H1 (cell line): ENCODE data around the gene HTR3A. TPM values are rescaled to one million over a fixed set of nuclear protein-coding genes. Genes with fewer than 3 reads are reported as not detected.

Source experiments
- CTCF ChIA-PET: fragments of 300-600 bp; sonication (Branson Sonifier 250); formaldehyde crosslinking; loops from one replicate; lab custom pipeline; 2021; ENCODE audit not compliant: partially characterized antibody; lab: Charles Lee
- POLR2A ChIA-PET: fragments of 300-600 bp; sonication (Branson Sonifier 250); formaldehyde crosslinking; loops from one replicate; lab custom pipeline; 2021; ENCODE audit warnings: inconsistent platforms; ENCODE audit not compliant: partially characterized antibody; lab: Charles Lee
- DNase-seq, 2 experiments: peaks; one replicate each; pipeline versions ENCODE4 v3.0.0 to v3.0.0-alpha.2; 2010 to 2022; ENCODE audit warnings: low spot score in 2 of 2, low read depth in 1 of 2, mixed read lengths in 1 of 2
- FAIRE-seq: peaks from 2 replicates; lab custom pipeline; 2011; peaks lifted over from hg19 to GRCh38; lab: Jason Lieb, UNC
- H2AFZ ChIP-seq: 2 replicates; pipeline ENCODE4 v1.8.1; 2012; ENCODE audit warnings: low read length, inconsistent platforms
- H2AK5ac ChIP-seq: 2 replicates; pipeline ENCODE4 v1.6.1; 2013; ENCODE audit warnings: low read depth, low read length
- H2BK120ac ChIP-seq: replicated peaks from 2 replicates; pipeline ENCODE3; 2013; ENCODE audit warnings: low read depth, low read length, inconsistent platforms
- H2BK12ac ChIP-seq: 2 replicates; pipeline ENCODE4 v1.6.1; 2013; ENCODE audit warnings: low read depth, low read length
- H2BK15ac ChIP-seq: 2 replicates; pipeline ENCODE4 v1.6.1; 2013; ENCODE audit warnings: low read length
- H2BK20ac ChIP-seq: 2 replicates; pipeline ENCODE4 v1.6.1; 2013; ENCODE audit warnings: low read length
- H2BK5ac ChIP-seq: 2 replicates; pipeline ENCODE4 v1.6.1; 2013; ENCODE audit warnings: low read depth, low read length
- H3K14ac ChIP-seq: 2 replicates; pipeline ENCODE4 v1.6.1; 2013; ENCODE audit warnings: inconsistent platforms; ENCODE audit not compliant: insufficient read length
- H3K18ac ChIP-seq: 2 replicates; pipeline ENCODE4 v1.6.1; 2013; ENCODE audit warnings: low read length; ENCODE audit errors: extremely low read depth
- H3K23ac ChIP-seq: 2 replicates; pipeline ENCODE4 v1.6.1; 2013; ENCODE audit warnings: inconsistent platforms; ENCODE audit not compliant: insufficient read length
- H3K23me2 ChIP-seq: 2 replicates; pipeline ENCODE4 v1.6.1; 2013; ENCODE audit warnings: low read depth, low read length
- H3K27ac ChIP-seq: 2 replicates; pipeline ENCODE4 v1.6.1; 2011; ENCODE audit warnings: low read depth, low read length, inconsistent platforms
- H3K27me3 ChIP-seq, 4 experiments: replicated peaks in 1 of 4; 1 replicate in 1 of 4; 2 replicates in 3 of 4; pipeline versions ENCODE4 v1.6.1 to v1.8.1; 2011 to 2013; ENCODE audit warnings: low read length in 3 of 4, mild to moderate bottlenecking in 3 of 4, inconsistent platforms in 2 of 4, mixed read lengths in 2 of 4, moderate library complexity in 1 of 4; ENCODE audit not compliant: control insufficient read depth in 3 of 4, insufficient read depth in 3 of 4; ENCODE audit errors: extremely low read depth in 1 of 4
- H3K36me3 ChIP-seq, 4 experiments: 2 replicates each; pipeline versions ENCODE4 v1.6.1 to v1.8.1; 2011 to 2013; ENCODE audit warnings: mild to moderate bottlenecking in 4 of 4, low read length in 3 of 4, moderate library complexity in 2 of 4, control low read depth in 1 of 4, inconsistent platforms in 1 of 4; ENCODE audit not compliant: insufficient read depth in 4 of 4, control insufficient read depth in 2 of 4
- H3K4ac ChIP-seq: replicated peaks from 2 replicates; pipeline ENCODE3; 2013; ENCODE audit warnings: low read length, low read depth, mixed read lengths, inconsistent platforms; ENCODE audit not compliant: insufficient read length
- H3K4me1 ChIP-seq, 4 experiments: replicated peaks in 1 of 4; 1 replicate in 1 of 4; 2 replicates in 3 of 4; pipeline versions ENCODE4 v1.6.1 to v1.8.1; 2011 to 2013; ENCODE audit warnings: low read length in 3 of 4, inconsistent platforms in 2 of 4, mixed read lengths in 1 of 4; ENCODE audit not compliant: insufficient read depth in 4 of 4, control insufficient read depth in 3 of 4
- H3K4me2 ChIP-seq, 2 experiments: 2 replicates each; pipeline versions ENCODE4 v1.6.1 to v1.8.1; 2011 to 2013; ENCODE audit warnings: low read depth in 2 of 2, low read length in 2 of 2, control low read depth in 1 of 2, inconsistent platforms in 1 of 2, mild to moderate bottlenecking in 1 of 2; ENCODE audit not compliant: insufficient read depth in 1 of 2
- H3K4me3 ChIP-seq, 4 experiments: fragments of 200-600, 300-600 bp in 1 of 4; sonication (generic), shearing (Covaris generic), sonication (Bioruptor Twin) in 1 of 4; 2 replicates each; pipeline versions ENCODE4 v1.5.1 to v1.8.1; 2011 to 2016; ENCODE audit warnings: low read length in 4 of 4, low read depth in 3 of 4, control low read depth in 2 of 4, inconsistent platforms in 2 of 4, mild to moderate bottlenecking in 2 of 4, mixed read lengths in 1 of 4, moderate library complexity in 1 of 4; ENCODE audit not compliant: insufficient read depth in 2 of 4; ENCODE audit errors: extremely low read depth in 1 of 4
- H3K56ac ChIP-seq: replicated peaks from 2 replicates; pipeline ENCODE3; 2013; ENCODE audit warnings: low read depth, mild to moderate bottlenecking, mixed read lengths, low read length, inconsistent platforms; ENCODE audit not compliant: insufficient read length
- H3K79me1 ChIP-seq: 2 replicates; pipeline ENCODE4 v1.6.1; 2013; ENCODE audit warnings: low read depth, low read length, control low read depth
- H3K79me2 ChIP-seq, 2 experiments: 2 replicates each; pipeline versions ENCODE4 v1.6.1 to v1.8.1; 2012 to 2013; ENCODE audit warnings: low read length in 2 of 2, mild to moderate bottlenecking in 2 of 2, inconsistent platforms in 1 of 2; ENCODE audit not compliant: insufficient read depth in 2 of 2, control insufficient read depth in 1 of 2
- H3K9ac ChIP-seq, 4 experiments: replicated peaks in 1 of 4; 1 replicate in 1 of 4; 2 replicates in 3 of 4; pipeline versions ENCODE4 v1.6.1 to v1.8.1; 2011 to 2013; ENCODE audit warnings: low read depth in 3 of 4, low read length in 3 of 4, control low read depth in 2 of 4, mild to moderate bottlenecking in 2 of 4, moderate library complexity in 2 of 4, inconsistent platforms in 1 of 4; ENCODE audit errors: extremely low read depth in 1 of 4
- H3K9me3 ChIP-seq, 2 experiments: 2 replicates each; pipeline versions ENCODE4 v1.6.1 to v1.8.1; 2012 to 2013; ENCODE audit warnings: mild to moderate bottlenecking in 2 of 2, moderate library complexity in 2 of 2, control low read depth in 1 of 2, inconsistent platforms in 1 of 2, low read depth in 1 of 2, low read length in 1 of 2, mixed read lengths in 1 of 2; ENCODE audit not compliant: insufficient read depth in 2 of 2
- H4K20me1 ChIP-seq, 2 experiments: replicated peaks in 1 of 2; 2 replicates each; pipeline versions ENCODE3 to v1.8.1; 2011 to 2013; ENCODE audit warnings: inconsistent platforms in 2 of 2, low read length in 2 of 2, mild to moderate bottlenecking in 1 of 2; ENCODE audit not compliant: insufficient read depth in 2 of 2, control insufficient read depth in 1 of 2
- H4K5ac ChIP-seq: 2 replicates; pipeline ENCODE4 v1.6.1; 2013; ENCODE audit warnings: low read length, low read depth, mixed read lengths, inconsistent platforms; ENCODE audit not compliant: insufficient read length
- H4K8ac ChIP-seq: 2 replicates; pipeline ENCODE4 v1.8.0; 2013; ENCODE audit warnings: mild to moderate bottlenecking, moderate library complexity, low read length, inconsistent platforms; ENCODE audit not compliant: insufficient read depth; ENCODE audit errors: extremely low read depth
- H4K91ac ChIP-seq: replicated peaks from 2 replicates; pipeline ENCODE3; 2013; ENCODE audit warnings: low read length, mixed read lengths, inconsistent platforms; ENCODE audit not compliant: insufficient read length
- ASH2L ChIP-seq: fragments of 200-600, 300-600 bp; sonication (generic); IDR thresholded peaks from one replicate; pipeline ENCODE4 v1.7.1; 2017; ENCODE audit warnings: low read length
- WGBS, 2 experiments: shearing (Covaris generic) in 1 of 2; methylation state at CpG; one replicate each; pipeline versions ENCODE4 v1.1.6 to v1.1.7; 2013 to 2015; ENCODE audit warnings: low lambda C conversion rate in 2 of 2, mixed read lengths in 2 of 2, inconsistent platforms in 1 of 2, low coverage in 1 of 2, missing lambda C conversion rate in 1 of 2; ENCODE audit not compliant: insufficient replicate concordance in 2 of 2, insufficient coverage in 1 of 2, insufficient read length in 1 of 2; ENCODE audit errors: extremely low coverage in 1 of 2, missing lambda C conversion rate in 1 of 2; 5-methylcytosine and 5-hydroxymethylcytosine counted together
- polyA plus RNA-seq, 7 experiments: library from polyadenylated mRNA; depleted of rRNA in 3 of 7; stranded (reverse) in 5 of 7; unstranded in 2 of 7; fragments of >200 nt in 5 of 7; fragments of 200-250 nt in 2 of 7; gene quantifications; 1 replicate in 5 of 7; 2 replicates in 1 of 7; 4 replicates in 1 of 7; pipeline versions ENCODE4 v1.2.1 to v1.2.3, GENCODE V29; 2011 to 2013; ENCODE audit warnings: missing spikeins in 2 of 7, mixed read lengths in 2 of 7
- total RNA-seq: library from RNA; stranded (reverse); fragmentation: NEBNext Ultra II Directional; extraction: Animal tissue kit (Norgen Biotek cat#: 25700); gene quantifications from 2 replicates; pipeline ENCODE4 v1.2.1, GENCODE V29; 2021
- TF ChIP-seq, protein P1 (sequence below), 3 experiments: IDR thresholded peaks; 1 replicate in 2 of 3; 2 replicates in 1 of 3; pipeline versions ENCODE4 v1.5.1 to v1.6.1; 2011; ENCODE audit warnings: low read length in 3 of 3, mild to moderate bottlenecking in 3 of 3, inconsistent platforms in 2 of 3, low read depth in 1 of 3, moderate library complexity in 1 of 3; ENCODE audit not compliant: insufficient read depth in 1 of 3; ENCODE audit errors: control extremely low read depth in 1 of 3

HTR3A gene
- total and polyA plus RNA-seq, 2 of the 8 experiments (the other 6 are each of a cell fraction or from before 2014, with no cell fraction given) = 7.5 to 8.9 TPM

DNA sequence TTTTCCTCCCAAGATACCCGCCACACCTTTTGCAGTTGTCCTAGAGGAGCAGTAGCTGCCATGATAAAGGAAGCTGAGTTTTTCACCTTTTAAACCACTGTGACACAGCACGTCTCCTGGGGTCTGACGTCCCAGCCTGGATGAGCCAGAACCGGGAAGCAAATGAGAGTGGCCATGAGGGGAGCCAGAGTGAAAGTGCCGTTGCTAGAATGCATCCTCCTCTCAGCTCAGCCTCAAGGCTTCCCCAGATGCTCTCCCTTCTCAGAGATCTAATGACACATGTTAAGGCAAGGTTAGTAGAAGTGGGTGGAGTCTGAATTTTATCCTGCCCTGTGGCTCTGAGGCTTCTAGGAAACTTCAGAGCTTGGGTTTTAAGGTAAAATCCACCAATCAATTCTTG is 23.4 kb upstream of the HTR3A start:
- Histone ChIP-seq H4K20me1 (no peaks in the 10 kb centered on the region), H3K27ac (no peak overlapping the region), H3K23ac (no peak overlapping the region), H3K4me3 (no peak overlapping the region), H2BK5ac (no peak overlapping the region), H3K36me3 (no peaks in the 10 kb centered on the region), H3K4me2 (no peak overlapping the region), H3K4ac (peak overlapping the region; percentile 65), H3K56ac (no peak overlapping the region), H2AFZ (peak overlapping the region; percentile 79; the same call in 1 of the 2 replicates), H3K18ac (no peak overlapping the region), H3K79me1 (no peaks in the 10 kb centered on the region), H2AK5ac (no peak overlapping the region), H3K23me2 (no peaks in the 10 kb centered on the region), H4K5ac (no peak overlapping the region), H2BK15ac (no peak overlapping the region), H2BK120ac (no peak overlapping the region), H2BK20ac (peak overlapping the region; percentile 87; the same call in 1 of the 2 replicates), H4K8ac (no peak overlapping the region), H3K79me2 (no peaks in the 10 kb centered on the region), H2BK12ac (0 out of 2 replicates have a peak overlapping the region, but pooled peaks have one; percentile 7), H3K4me1 (peaks cover 0 to 11% (median 2%) of the 10 kb centered on the region in 4 experiments), H4K91ac (no peak overlapping the region), H3K27me3 (peaks cover 0 to 2% (median 0%) of the 10 kb centered on the region in 4 experiments; a peak in 1 of 7 replicates), H3K9me3 (no peaks in the 10 kb centered on the region), H3K14ac (no peak overlapping the region), H3K9ac (no peak overlapping the region)
- DNase-seq (no peak), FAIRE-seq (no peak)
- WGBS, 2 experiments = 78% methylated on average over 5 of the region's 5 CpGs; no CpG with 5 or more reads in 1 of the 2 experiments
- TF ChIP-seq, protein P1, sequence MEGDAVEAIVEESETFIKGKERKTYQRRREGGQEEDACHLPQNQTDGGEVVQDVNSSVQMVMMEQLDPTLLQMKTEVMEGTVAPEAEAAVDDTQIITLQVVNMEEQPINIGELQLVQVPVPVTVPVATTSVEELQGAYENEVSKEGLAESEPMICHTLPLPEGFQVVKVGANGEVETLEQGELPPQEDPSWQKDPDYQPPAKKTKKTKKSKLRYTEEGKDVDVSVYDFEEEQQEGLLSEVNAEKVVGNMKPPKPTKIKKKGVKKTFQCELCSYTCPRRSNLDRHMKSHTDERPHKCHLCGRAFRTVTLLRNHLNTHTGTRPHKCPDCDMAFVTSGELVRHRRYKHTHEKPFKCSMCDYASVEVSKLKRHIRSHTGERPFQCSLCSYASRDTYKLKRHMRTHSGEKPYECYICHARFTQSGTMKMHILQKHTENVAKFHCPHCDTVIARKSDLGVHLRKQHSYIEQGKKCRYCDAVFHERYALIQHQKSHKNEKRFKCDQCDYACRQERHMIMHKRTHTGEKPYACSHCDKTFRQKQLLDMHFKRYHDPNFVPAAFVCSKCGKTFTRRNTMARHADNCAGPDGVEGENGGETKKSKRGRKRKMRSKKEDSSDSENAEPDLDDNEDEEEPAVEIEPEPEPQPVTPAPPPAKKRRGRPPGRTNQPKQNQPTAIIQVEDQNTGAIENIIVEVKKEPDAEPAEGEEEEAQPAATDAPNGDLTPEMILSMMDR (IDR thresholded peaks at IDR 0.05; ENCODE audit: control extremely low read depth in 1 of 3, insufficient read depth in 1 of 3, low read depth in 1 of 3, low read length in 3 of 3) = peak in 1 of 3 experiments; percentile 30; a peak in 1 of 4 replicates
- TF ChIP-seq ASH2L = no peak
- CTCF ChIA-PET = interaction anchor here (0.7 to 2.9 kb wide), 6 partner anchors 10 to 56 kb away, joined by 3 to 22 read pairs (median 3); partner anchors contain the start of gene HTR3A
- POLR2A ChIA-PET = interaction anchor here (0.6 to 1.0 kb wide), 2 partner anchors 38 to 39 kb away, joined by 3 read pairs; no protein-coding TSS in a partner anchor
